Peyer's patch (tissue), 4 donors: Measurements from ENCODE around the gene NNMT. TPM values are rescaled to one million over a fixed set of nuclear protein-coding genes. Genes with fewer than 3 reads are reported as not detected.

Experiments used
- DNase-seq, 3 donors: peaks; one replicate each; pipeline ENCODE4 v3.0.0-alpha.2; 2017 to 2019
- H3K27ac ChIP-seq, 4 donors: fragments of 200-600 bp; sonication (generic); one replicate each; pipeline ENCODE4 v1.5.1; 2016 to 2019
- H3K27me3 ChIP-seq, 2 donors: fragments of 200-600 bp; sonication (generic); one replicate each; pipeline ENCODE4 v1.5.1; 2019
- H3K36me3 ChIP-seq, 3 donors: fragments of 200-600 bp; sonication (generic); one replicate each; pipeline ENCODE4 v1.5.1; 2016 to 2019
- H3K4me1 ChIP-seq, 4 donors: fragments of 200-600 bp; sonication (generic); one replicate each; pipeline ENCODE4 v1.5.1; 2016 to 2019
- H3K4me3 ChIP-seq, 4 donors: fragments of 200-600 bp; sonication (generic); 1 replicate in 3 of 4; 2 replicates in 1 of 4; pipeline ENCODE4 v1.5.1; 2016 to 2019; ENCODE audit warnings: mild to moderate bottlenecking in 1 of 4
- H3K9me3 ChIP-seq, 4 donors: fragments of 200-600 bp; sonication (generic); one replicate each; pipeline ENCODE4 v1.5.1; 2016 to 2019; ENCODE audit warnings: mild to moderate bottlenecking in 1 of 4
- POLR2A ChIP-seq, 2 donors: fragments of 450-650 bp; IDR thresholded peaks; one replicate each; pipeline ENCODE4 v1.5.1; 2017; ENCODE audit warnings: antibody characterized with exemption in 2 of 2, mild to moderate bottlenecking in 2 of 2, moderate library complexity in 2 of 2
- total RNA-seq, 4 donors: library from RNA; depleted of rRNA; stranded (reverse); fragments of >200 nt; gene quantifications; one replicate each; pipeline ENCODE4 v1.1.0, GENCODE V29; 2016
- TF ChIP-seq, protein P1 (sequence below), 6 experiments: fragments of 450-650 bp in 4 of 6; fragments of 200-600 bp in 2 of 6; sonication (generic) in 1 of 6; IDR thresholded peaks; one replicate each; pipeline ENCODE4 v1.5.1; 2017 to 2019; ENCODE audit warnings: antibody characterized with exemption in 6 of 6, mild to moderate bottlenecking in 3 of 6, moderate library complexity in 1 of 6

NNMT gene
- 100 to 1,000 TPM in 3 of 4 donors, 10 to 100 TPM in 1; 43.6 to 413 (median 187) TPM for total RNA-seq

GRCh38 chr11:114295676-114296604 is at the start of gene NNMT:
TSS of gene NNMT (plus strand) at chr11:114296399. CDS start at chr11:114296557, 158 bp downstream.
- peak in 1 of 3 donors; percentile 72 for DNase-seq
- Histone ChIP-seq H3K27me3 (no peaks in the 10 kb centered on the region), H3K9me3 (no peaks in the 10 kb centered on the region), H3K27ac (peak within 1 kb of the TSS; percentile 58 to 88 (median 76)), H3K4me3 (peak within 1 kb of the TSS; percentile 19 to 45 (median 36)), H3K4me1 (no peaks in the 10 kb centered on the region), H3K36me3 (no peaks in the 10 kb centered on the region)
- TF ChIP-seq POLR2A (IDR thresholded peaks at IDR 0.05) = peak; percentile 31
- TF ChIP-seq, protein P1, sequence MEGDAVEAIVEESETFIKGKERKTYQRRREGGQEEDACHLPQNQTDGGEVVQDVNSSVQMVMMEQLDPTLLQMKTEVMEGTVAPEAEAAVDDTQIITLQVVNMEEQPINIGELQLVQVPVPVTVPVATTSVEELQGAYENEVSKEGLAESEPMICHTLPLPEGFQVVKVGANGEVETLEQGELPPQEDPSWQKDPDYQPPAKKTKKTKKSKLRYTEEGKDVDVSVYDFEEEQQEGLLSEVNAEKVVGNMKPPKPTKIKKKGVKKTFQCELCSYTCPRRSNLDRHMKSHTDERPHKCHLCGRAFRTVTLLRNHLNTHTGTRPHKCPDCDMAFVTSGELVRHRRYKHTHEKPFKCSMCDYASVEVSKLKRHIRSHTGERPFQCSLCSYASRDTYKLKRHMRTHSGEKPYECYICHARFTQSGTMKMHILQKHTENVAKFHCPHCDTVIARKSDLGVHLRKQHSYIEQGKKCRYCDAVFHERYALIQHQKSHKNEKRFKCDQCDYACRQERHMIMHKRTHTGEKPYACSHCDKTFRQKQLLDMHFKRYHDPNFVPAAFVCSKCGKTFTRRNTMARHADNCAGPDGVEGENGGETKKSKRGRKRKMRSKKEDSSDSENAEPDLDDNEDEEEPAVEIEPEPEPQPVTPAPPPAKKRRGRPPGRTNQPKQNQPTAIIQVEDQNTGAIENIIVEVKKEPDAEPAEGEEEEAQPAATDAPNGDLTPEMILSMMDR (IDR thresholded peaks at IDR 0.05) = no peak

DNA sequence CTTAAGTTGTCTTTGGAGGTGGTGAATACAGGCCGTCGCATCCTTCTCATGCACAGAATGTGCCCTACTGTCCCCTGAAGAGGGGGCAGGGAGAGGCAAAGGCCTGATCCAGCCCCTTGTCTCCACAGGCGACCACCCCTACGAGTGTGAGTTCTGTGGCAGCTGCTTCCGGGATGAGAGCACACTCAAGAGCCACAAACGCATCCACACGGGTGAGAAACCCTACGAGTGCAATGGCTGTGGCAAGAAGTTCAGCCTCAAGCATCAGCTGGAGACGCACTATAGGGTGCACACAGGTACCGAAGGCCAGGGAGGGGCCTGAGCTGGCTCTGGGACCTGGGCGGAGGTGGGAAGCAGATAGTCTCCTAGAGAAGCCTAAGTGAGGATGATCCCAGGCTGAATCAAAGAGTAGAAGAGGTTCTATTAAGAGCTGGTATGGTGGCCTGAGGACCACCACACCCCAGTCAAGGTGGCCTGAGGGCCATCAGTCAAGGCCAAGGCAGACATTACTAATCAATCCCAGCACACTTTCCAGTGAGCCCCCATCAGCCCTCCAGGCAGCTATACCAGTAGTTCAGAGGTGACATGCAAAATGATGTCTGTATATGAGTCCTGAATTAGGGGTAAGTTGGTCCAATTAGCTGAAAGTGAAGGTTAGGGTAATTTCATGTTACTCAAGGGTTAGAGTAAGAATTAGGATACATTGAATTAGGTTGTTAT is 49.0 kb upstream of the NNMT start:
- TF ChIP-seq, protein P1 (IDR thresholded peaks at IDR 0.05) = no peak
- TF ChIP-seq POLR2A (IDR thresholded peaks at IDR 0.05) = no peak
- no peak for DNase-seq
- no peaks in the 10 kb centered on the region for H3K27me3 ChIP-seq
- no peak overlapping the region for H3K27ac ChIP-seq
- H3K36me3 ChIP-seq = peaks cover 0 to 94% (median 0%) of the 10 kb centered on the region in 3 donors
- no peak overlapping the region for H3K4me3 ChIP-seq
- peaks cover 0 to 10% (median 0%) of the 10 kb centered on the region in 4 donors for H3K4me1 ChIP-seq
- no peaks in the 10 kb centered on the region for H3K9me3 ChIP-seq

DNA sequence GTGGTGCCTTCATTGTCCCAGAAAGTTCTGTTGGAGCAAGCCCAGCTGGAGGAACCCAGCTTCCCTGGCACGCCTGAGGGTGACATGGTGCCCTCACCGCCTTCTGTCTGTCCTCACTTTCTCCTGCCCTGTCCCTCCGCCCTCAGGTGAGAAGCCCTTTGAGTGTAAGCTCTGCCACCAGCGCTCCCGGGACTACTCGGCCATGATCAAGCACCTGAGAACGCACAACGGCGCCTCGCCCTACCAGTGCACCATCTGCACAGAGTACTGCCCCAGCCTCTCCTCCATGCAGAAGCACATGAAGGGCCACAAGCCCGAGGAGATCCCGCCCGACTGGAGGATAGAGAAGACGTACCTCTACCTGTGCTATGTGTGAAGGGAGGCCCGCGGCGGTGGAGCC is 46.0 kb upstream of the NNMT start:
- TF ChIP-seq POLR2A (IDR thresholded peaks at IDR 0.05) = no peak
- TF ChIP-seq, protein P1 (IDR thresholded peaks at IDR 0.05) = no peak
- H3K4me3 ChIP-seq = no peak overlapping the region
- no peak overlapping the region for H3K27ac ChIP-seq
- H3K36me3 ChIP-seq = peaks cover 0 to 70% (median 0%) of the 10 kb centered on the region in 3 donors
- H3K27me3 ChIP-seq = no peaks in the 10 kb centered on the region
- H3K9me3 ChIP-seq = no peaks in the 10 kb centered on the region
- H3K4me1 ChIP-seq = no peaks in the 10 kb centered on the region
- no peak for DNase-seq

DNA sequence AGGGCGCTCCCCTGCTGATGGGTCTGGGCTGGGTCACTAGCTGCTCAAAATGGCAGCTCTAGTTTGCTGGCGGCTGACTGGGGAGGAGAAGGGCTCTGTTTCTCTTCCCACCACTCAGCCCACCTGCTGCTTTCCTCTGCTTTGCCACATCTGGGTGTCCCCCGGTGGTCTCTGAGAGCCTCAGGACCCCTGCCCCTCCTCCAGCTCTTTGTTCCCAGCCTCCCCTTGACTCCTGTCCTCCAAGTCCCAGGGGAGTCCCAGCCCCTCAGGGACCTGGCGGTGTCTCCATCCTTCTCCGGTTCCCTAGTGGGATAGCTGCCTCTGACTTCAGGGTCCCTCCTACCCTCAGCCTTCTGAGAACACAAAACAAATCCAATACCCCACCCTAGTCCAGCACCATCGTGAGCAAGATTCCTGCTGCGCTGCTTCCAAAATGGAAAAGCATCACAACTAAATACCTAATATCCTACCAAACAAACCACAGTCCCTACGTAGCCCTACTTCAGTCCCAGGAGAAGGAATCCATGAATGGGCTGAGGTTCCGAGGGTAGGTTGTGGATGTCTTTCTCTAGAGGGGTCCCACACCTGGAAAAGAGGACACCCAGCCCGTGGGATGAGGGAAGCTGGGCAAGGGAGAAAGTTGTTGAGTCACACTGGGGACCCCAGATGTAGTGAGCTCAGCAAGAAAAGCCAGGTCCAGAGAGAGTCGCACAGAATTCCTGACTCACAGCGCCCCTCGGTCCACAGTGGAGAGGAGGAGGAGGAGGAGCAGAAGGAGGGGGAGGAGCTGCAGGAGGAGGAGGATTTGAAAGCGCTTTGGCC is 45.0 kb upstream of the NNMT start:
- H3K36me3 ChIP-seq = peaks cover 0 to 63% (median 0%) of the 10 kb centered on the region in 3 donors
- no peak overlapping the region for H3K4me3 ChIP-seq
- H3K9me3 ChIP-seq = no peaks in the 10 kb centered on the region
- H3K4me1 ChIP-seq = no peaks in the 10 kb centered on the region
- no peak overlapping the region for H3K27ac ChIP-seq
- H3K27me3 ChIP-seq = no peaks in the 10 kb centered on the region
- TF ChIP-seq, protein P1 (IDR thresholded peaks at IDR 0.05) = no peak
- TF ChIP-seq POLR2A (IDR thresholded peaks at IDR 0.05) = no peak
- no peak for DNase-seq

GRCh38 chr11:114251815-114252337 is 44.3 kb upstream of the NNMT start:
- H3K27ac ChIP-seq = peak overlapping the region in 2 of 4 donors; percentile 35
- H3K4me3 ChIP-seq = no peak overlapping the region
- peaks cover 0 to 1% (median 0%) of the 10 kb centered on the region in 4 donors for H3K4me1 ChIP-seq
- DNase-seq = no peak
- peaks cover 0 to 62% (median 0%) of the 10 kb centered on the region in 3 donors for H3K36me3 ChIP-seq
- TF ChIP-seq, protein P1 (IDR thresholded peaks at IDR 0.05) = no peak
- no peak for TF ChIP-seq POLR2A (IDR thresholded peaks at IDR 0.05)
- no peaks in the 10 kb centered on the region for H3K9me3 ChIP-seq
- no peaks in the 10 kb centered on the region for H3K27me3 ChIP-seq
